GM19463 (cell line): ENCODE measurements around the gene MARK2.

Experiments used
- ATAC-seq: cut with Tn5 transposase; IDR thresholded peaks from one replicate; pipeline ENCODE4 v1.9.1; 2021; ENCODE audit warnings: mild to moderate bottlenecking, moderate library complexity; ENCODE audit not compliant: unreplicated experiment

MARK2 gene

GRCh38 chr11:63920126-63920938, 81.4 kb downstream of the MARK2 start:
- ATAC-seq, result no peak

- ATAC-seq, result no peak
Observed at GRCh38 chr11:63920939-63921417, 82.1 kb downstream of the MARK2 start.

GRCh38 chr11:63922673-63923192, 83.8 kb downstream of the MARK2 start:
- no peak for ATAC-seq

- no peak for ATAC-seq
Observed at GRCh38 chr11:63923319-63923718, 84.4 kb downstream of the MARK2 start.

- no peak for ATAC-seq
Observed at GRCh38 chr11:63929616-63930015, 90.7 kb downstream of the MARK2 start.

GRCh38 chr11:63931045-63931444, 92.1 kb downstream of the MARK2 start:
- no peak for ATAC-seq

GRCh38 chr11:63931876-63932275, 93.0 kb downstream of the MARK2 start:
- no peak for ATAC-seq

GRCh38 chr11:63933459-63933858, 94.5 kb downstream of the MARK2 start:
- no peak for ATAC-seq

GRCh38 chr11:63937713-63938478, 99.0 kb downstream of the MARK2 start:
- ATAC-seq, result peak; percentile 12

GRCh38 chr11:63938479-63939396, 99.8 kb downstream of the MARK2 start, which contains the start of gene NAA40:
Gene NAA40 (plus strand): TSS chr11:63939002. CDS start chr11:63939097, 95 bp downstream.
- peak; percentile 93 for ATAC-seq

- ATAC-seq, result no peak
Observed at GRCh38 chr11:63939397-63939891, 100.5 kb downstream of the MARK2 start.

GRCh38 chr11:63940786-63941185, 101.9 kb downstream of the MARK2 start:
- no peak for ATAC-seq

- no peak for ATAC-seq
Observed at GRCh38 chr11:63941901-63942300, 103.0 kb downstream of the MARK2 start.

- ATAC-seq, result no peak
Observed at GRCh38 chr11:63942803-63943202, 103.9 kb downstream of the MARK2 start.

- ATAC-seq, result no peak
Observed at GRCh38 chr11:63944987-63945386, 106.1 kb downstream of the MARK2 start.

- no peak for ATAC-seq
Observed at GRCh38 chr11:63945477-63946163, 106.7 kb downstream of the MARK2 start.

GRCh38 chr11:63951779-63952536, 113.0 kb downstream of the MARK2 start:
- no peak for ATAC-seq

GRCh38 chr11:63952570-63952969, 113.7 kb downstream of the MARK2 start:
- ATAC-seq, result no peak

GRCh38 chr11:63958008-63958407, 119.1 kb downstream of the MARK2 start:
- ATAC-seq, result no peak
